ENCODE results near the gene KLHL20. TPM values are rescaled to one million over a fixed set of nuclear protein-coding genes. Genes with fewer than 3 reads are reported as not detected.
"Not testable (repeated sequence)": the region's sequence is repeated elsewhere in the genome, so short reads cannot be mapped to it uniquely, and the experiment has no call there.

KLHL20 gene
- total RNA-seq, 2 experiments from 2014 or later, result 12.9 to 14.9 TPM

- CTCF ChIA-PET, result not testable (repeated sequence)
Measured at GRCh38 chr1:173799995-173800394, 85.2 kb downstream of the KLHL20 start.

DNA sequence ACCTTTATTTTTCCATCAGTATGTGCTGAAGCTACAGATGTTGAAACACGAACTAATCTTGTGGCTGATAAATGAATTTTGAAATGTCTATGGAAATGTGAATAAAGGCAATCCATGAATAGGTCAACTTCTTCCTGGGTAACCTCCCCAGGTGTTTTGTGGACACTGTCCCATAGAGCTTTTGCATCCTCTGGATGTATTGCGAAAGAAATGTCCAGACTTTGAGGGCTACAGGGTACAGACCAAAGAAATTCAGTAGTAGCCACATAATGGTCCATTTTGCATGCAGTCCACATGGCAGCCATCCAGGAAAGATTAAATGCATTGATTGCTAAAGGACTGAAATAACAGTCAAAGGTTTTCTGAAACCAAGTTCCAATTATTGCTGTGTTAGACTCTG lies 88.2 kb downstream of the KLHL20 start:
- H3K4me1 Mint-ChIP-seq (ENCODE audit: low read depth), result no peaks in the 10 kb centered on the region
- POLR2A ChIA-PET, result no interaction called here

More at GRCh38 chr1:173799995-173800394, 85.2 kb downstream of the KLHL20 start:
- H3K27ac Mint-ChIP-seq; H3K27me3 Mint-ChIP-seq; H3K9me3 Mint-ChIP-seq; DNase-seq; H3K4me3 Mint-ChIP-seq; POLR2A ChIA-PET; H3K4me1 Mint-ChIP-seq (ENCODE audit: low read depth); intact Hi-C loops (cut with micrococcal nuclease): not testable (repeated sequence)
- peaks cover 25% of the 10 kb centered on the region for H3K36me3 Mint-ChIP-seq

DNA sequence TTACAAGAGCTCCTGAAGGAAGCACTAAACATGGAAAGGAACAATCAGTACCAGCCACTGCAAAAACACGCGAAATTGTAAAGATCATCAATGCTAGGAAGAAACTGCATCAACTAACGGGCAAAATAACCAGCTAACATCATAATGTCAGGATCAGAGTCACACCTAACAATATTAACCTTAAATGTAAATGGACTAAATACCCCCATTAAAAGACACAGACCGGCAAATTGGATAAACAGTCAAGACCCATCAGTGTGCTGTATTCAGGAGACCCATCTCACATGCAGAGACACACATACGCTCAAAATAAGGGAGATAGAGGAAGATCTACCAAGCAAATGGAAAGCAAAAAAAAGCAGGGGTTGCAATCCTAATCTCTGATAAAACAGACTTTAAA lies 98.9 kb downstream of the KLHL20 start:
- CTCF ChIA-PET; POLR2A ChIA-PET; H3K4me3 Mint-ChIP-seq; intact Hi-C loops (cut with micrococcal nuclease); DNase-seq; H3K27me3 Mint-ChIP-seq; H3K9me3 Mint-ChIP-seq; H3K27ac Mint-ChIP-seq: not testable (repeated sequence)
- H3K4me1 Mint-ChIP-seq (ENCODE audit: low read depth), result peaks cover 11% of the 10 kb centered on the region
- peaks cover 29% of the 10 kb centered on the region for H3K36me3 Mint-ChIP-seq

More for the DNA sequence above, 88.2 kb downstream of the KLHL20 start:
- peaks cover 34% of the 10 kb centered on the region for H3K36me3 Mint-ChIP-seq
- no peak overlapping the region for H3K4me3 Mint-ChIP-seq
- intact Hi-C loops (cut with micrococcal nuclease), result no loop called here
- no peak overlapping the region for H3K27ac Mint-ChIP-seq
- H3K27me3 Mint-ChIP-seq, result no peaks in the 10 kb centered on the region
- no peak for DNase-seq
- CTCF ChIA-PET, result no interaction called here
- no peaks in the 10 kb centered on the region for H3K9me3 Mint-ChIP-seq

GRCh38 chr1:173818459-173818858 lies 103.7 kb downstream of the KLHL20 start:
- H3K27me3 Mint-ChIP-seq, result no peaks in the 10 kb centered on the region
- DNase-seq, result no peak
- H3K27ac Mint-ChIP-seq, result no peak overlapping the region
- H3K4me1 Mint-ChIP-seq (ENCODE audit: low read depth), result peaks cover 24% of the 10 kb centered on the region
- no peak overlapping the region for H3K4me3 Mint-ChIP-seq
- intact Hi-C loops (cut with micrococcal nuclease), result no loop called here
- ChIA-PET POLR2A (interaction anchor here (1.1 kb wide), 1 partner anchor 104 kb away, joined by 4 read pairs; the partner anchor contains the start of gene KLHL20), CTCF (interaction anchor here (1.3 to 2.0 kb wide), 2 partner anchors 387 to 389 kb away, joined by 5 read pairs; no protein-coding TSS in a partner anchor)
- no peaks in the 10 kb centered on the region for H3K9me3 Mint-ChIP-seq
- H3K36me3 Mint-ChIP-seq, result peaks cover 13% of the 10 kb centered on the region

DNA sequence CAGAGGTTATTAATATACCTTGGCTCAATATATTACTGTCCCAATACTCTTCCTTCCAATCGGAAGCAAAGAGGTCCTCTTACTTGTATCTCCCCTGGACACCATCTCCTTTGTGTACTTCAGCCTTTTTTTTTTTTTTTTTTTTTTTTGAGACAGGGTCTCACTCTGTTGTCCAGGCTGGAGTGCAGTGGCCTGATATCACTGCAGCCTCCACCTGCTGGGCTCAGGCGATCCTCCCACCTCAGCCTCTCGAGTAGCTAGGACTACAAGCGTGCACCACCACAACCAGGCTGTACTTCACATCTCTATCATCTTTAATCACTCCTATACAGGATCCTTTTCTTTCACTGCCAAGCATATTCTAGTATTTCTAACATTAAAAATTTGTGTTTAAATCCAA lies 106.9 kb downstream of the KLHL20 start:
- Mint-ChIP-seq H3K27ac (no peak overlapping the region), H3K4me1 (ENCODE audit: low read depth) (peaks cover 30% of the 10 kb centered on the region), H3K4me3 (no peak overlapping the region), H3K27me3 (no peaks in the 10 kb centered on the region), H3K9me3 (no peaks in the 10 kb centered on the region), H3K36me3 (peaks cover 16% of the 10 kb centered on the region)
- POLR2A ChIA-PET, result no interaction called here
- intact Hi-C loops (cut with micrococcal nuclease), result loop anchor here (5.0 kb wide), 1 partner anchor 201 kb away; the partner anchor contains the start of gene RC3H1
- DNase-seq, result no peak
- CTCF ChIA-PET, result interaction anchor here (2.0 kb wide), 1 partner anchor 392 kb away, joined by 7 read pairs; no protein-coding TSS in a partner anchor

- CTCF ChIA-PET, result interaction anchor here (0.7 to 3.5 kb wide), 6 partner anchors 46 to 1081 kb away, joined by 3 to 75 read pairs (median 4); partner anchors contain the start of genes KLHL20 and PRDX6
- POLR2A ChIA-PET, result interaction anchor here (0.7 to 3.3 kb wide), 10 partner anchors 13 to 385 kb away, joined by 3 to 25 read pairs (median 4); partner anchors contain the start of genes GAS5, KLHL20 and ZBTB37
- Mint-ChIP-seq H3K36me3 (peaks cover 24% of the 10 kb centered on the region), H3K27me3 (no peaks in the 10 kb centered on the region), H3K27ac (peak overlapping the region; percentile 99), H3K9me3 (no peaks in the 10 kb centered on the region), H3K4me3 (peak overlapping the region; percentile 98), H3K4me1 (ENCODE audit: low read depth) (peaks cover 45% of the 10 kb centered on the region)
- intact Hi-C loops (cut with micrococcal nuclease), result loop anchor here (1.0 to 5.0 kb wide), 8 partner anchors 44 to 1175 kb away; partner anchors contain the start of genes CACYBP, KLHL20, PRDX6 and RC3H1
- DNase-seq, result no peak
Measured at GRCh38 chr1:173823781-173824314, 109.1 kb downstream of the KLHL20 start.

GRCh38 chr1:173824315-173825081 lies 109.7 kb downstream of the KLHL20 start, which contains the start of the genes CENPL and DARS2:
TSS of gene CENPL (minus strand) at chr1:173824883. CDS start at chr1:173811299, 13,584 bp downstream.
TSS of gene DARS2 (plus strand) at chr1:173824673. CDS start at chr1:173825230, 557 bp downstream.
- Mint-ChIP-seq H3K27me3 (no peaks in the 10 kb centered on the region), H3K27ac (peak within 1 kb of the TSS; percentile 99), H3K4me1 (ENCODE audit: low read depth) (peaks cover 45% of the 10 kb centered on the region), H3K9me3 (no peaks in the 10 kb centered on the region), H3K4me3 (peak within 1 kb of the TSS; percentile 98), H3K36me3 (peaks cover 26% of the 10 kb centered on the region)
- peak; percentile 95 for DNase-seq
- intact Hi-C loops (cut with micrococcal nuclease), result loop anchor here (1.0 to 5.0 kb wide), 8 partner anchors 44 to 1175 kb away; partner anchors contain the start of genes CACYBP, KLHL20, PRDX6 and RC3H1
- ChIA-PET CTCF (interaction anchor here (0.7 to 3.5 kb wide), 10 partner anchors 102 to 1082 kb away, joined by 3 to 75 read pairs (median 4); partner anchors contain the start of genes KLHL20 and PRDX6), POLR2A (interaction anchor here (0.7 to 3.3 kb wide), 10 partner anchors 14 to 386 kb away, joined by 3 to 25 read pairs (median 4); partner anchors contain the start of genes GAS5, KLHL20 and ZBTB37)

DNA sequence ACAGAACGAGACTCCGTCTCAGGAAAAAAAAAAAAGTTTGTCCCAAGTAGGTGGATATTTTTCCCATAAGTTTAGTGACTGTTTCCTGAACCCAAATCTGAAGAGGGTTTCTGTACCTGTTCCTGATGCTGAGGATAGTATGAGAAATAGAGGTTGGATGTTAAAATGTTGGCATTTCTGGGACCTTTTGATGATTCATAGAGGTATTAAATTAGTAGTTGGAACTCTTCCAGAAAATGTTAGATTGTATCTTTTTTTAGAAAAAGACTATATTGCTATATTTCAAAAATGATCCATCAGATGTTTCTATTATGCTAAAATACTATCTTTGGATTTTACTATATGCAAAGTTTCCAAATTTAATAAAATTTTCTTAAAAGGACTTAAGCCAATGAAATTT lies 112.8 kb downstream of the KLHL20 start:
- H3K9me3 Mint-ChIP-seq, result no peaks in the 10 kb centered on the region

GRCh38 chr1:173832748-173833147 lies 118.0 kb downstream of the KLHL20 start:
- CTCF ChIA-PET, result interaction anchor here (1.0 kb wide), 1 partner anchor 403 kb away, joined by 5 read pairs; no protein-coding TSS in a partner anchor
- no peak for DNase-seq
- no peak overlapping the region for H3K27ac Mint-ChIP-seq
- H3K9me3 Mint-ChIP-seq, result no peaks in the 10 kb centered on the region
- peaks cover 23% of the 10 kb centered on the region for H3K36me3 Mint-ChIP-seq
- H3K4me1 Mint-ChIP-seq (ENCODE audit: low read depth), result peaks cover 5% of the 10 kb centered on the region
- intact Hi-C loops (cut with micrococcal nuclease), result no loop called here
- POLR2A ChIA-PET, result no interaction called here
- no peak overlapping the region for H3K4me3 Mint-ChIP-seq
- H3K27me3 Mint-ChIP-seq, result no peaks in the 10 kb centered on the region

More for the DNA sequence above, 112.8 kb downstream of the KLHL20 start:
- Mint-ChIP-seq H3K4me3 (no peak overlapping the region), H3K4me1 (ENCODE audit: low read depth) (peaks cover 32% of the 10 kb centered on the region), H3K27ac (no peak overlapping the region), H3K27me3 (no peaks in the 10 kb centered on the region), H3K36me3 (peaks cover 23% of the 10 kb centered on the region)
- DNase-seq, result no peak
- intact Hi-C loops (cut with micrococcal nuclease), result no loop called here
- POLR2A ChIA-PET, result no interaction called here
- CTCF ChIA-PET, result interaction anchor here (0.6 to 2.4 kb wide), 2 partner anchors 33 to 398 kb away, joined by 3 to 9 read pairs; no protein-coding TSS in a partner anchor

Other genes starting within 250 kb of the KLHL20 start
- 100 to 1,000 TPM; 129 to 136 TPM for gene PRDX6, start 237.6 kb upstream of the KLHL20 start, total RNA-seq
- not detected for gene SLC9C2, start 111.9 kb upstream of the KLHL20 start, total RNA-seq
- gene TEX50, start 79.6 kb upstream of the KLHL20 start, total RNA-seq, result not detected
- not detected for gene ANKRD45, start 45.1 kb upstream of the KLHL20 start, total RNA-seq
- 10 to 100 TPM; 43.1 to 43.6 TPM for gene DARS2, start 109.7 kb downstream of the KLHL20 start, total RNA-seq
- 10 to 100 TPM; 24.5 to 26.3 TPM for gene CENPL, start 109.9 kb downstream of the KLHL20 start, total RNA-seq
- gene GAS5, start 153.0 kb downstream of the KLHL20 start, total RNA-seq, result 100 to 1,000 TPM; 913 to 929 TPM
- gene ZBTB37, start 153.4 kb downstream of the KLHL20 start, total RNA-seq, result 1 to 10 TPM; 8.2 to 8.3 TPM
- gene SERPINC1, start 202.3 kb downstream of the KLHL20 start, total RNA-seq, result not detected